ENCODE measurements around the gene TTLL9.

The TTLL9 gene

GRCh38 chr20:31844737-31845299 is 25.6 kb upstream of the TTLL9 start:
- Mint-ChIP-seq H3K4me1 (no peaks in the 10 kb centered on the region), H3K36me3 (no peaks in the 10 kb centered on the region), H3K4me3 (no peak overlapping the region), H3K27ac (no peak overlapping the region), H3K9me3 (no peaks in the 10 kb centered on the region), H3K27me3 (peaks cover 5% of the 10 kb centered on the region)

GRCh38 chr20:31845300-31845863 is 25.1 kb upstream of the TTLL9 start, which contains the start of gene FOXS1:
FOXS1 (minus strand) TSS chr20:31845604; CDS start chr20:31845542, 62 bp downstream.
- no peak within 1 kb of the TSS for H3K4me3 Mint-ChIP-seq
- H3K36me3 Mint-ChIP-seq: no peaks in the 10 kb centered on the region
- no peaks in the 10 kb centered on the region for H3K4me1 Mint-ChIP-seq
- no peaks in the 10 kb centered on the region for H3K9me3 Mint-ChIP-seq
- H3K27ac Mint-ChIP-seq: no peak within 1 kb of the TSS
- peaks cover 5% of the 10 kb centered on the region for H3K27me3 Mint-ChIP-seq

- peaks cover 11% of the 10 kb centered on the region for H3K27me3 Mint-ChIP-seq
- no peak overlapping the region for H3K4me3 Mint-ChIP-seq
- H3K9me3 Mint-ChIP-seq: no peaks in the 10 kb centered on the region
- no peaks in the 10 kb centered on the region for H3K36me3 Mint-ChIP-seq
- no peak overlapping the region for H3K27ac Mint-ChIP-seq
- H3K4me1 Mint-ChIP-seq: no peaks in the 10 kb centered on the region
Measured at GRCh38 chr20:31846793-31847138, 23.7 kb upstream of the TTLL9 start.

- no peak overlapping the region for H3K4me3 Mint-ChIP-seq
- peaks cover 11% of the 10 kb centered on the region for H3K27me3 Mint-ChIP-seq
- no peak overlapping the region for H3K27ac Mint-ChIP-seq
- no peaks in the 10 kb centered on the region for H3K9me3 Mint-ChIP-seq
- H3K4me1 Mint-ChIP-seq: no peaks in the 10 kb centered on the region
- no peaks in the 10 kb centered on the region for H3K36me3 Mint-ChIP-seq
Measured at GRCh38 chr20:31848088-31848999, 22.1 kb upstream of the TTLL9 start.

- Mint-ChIP-seq H3K36me3 (no peaks in the 10 kb centered on the region), H3K4me1 (no peaks in the 10 kb centered on the region), H3K9me3 (no peaks in the 10 kb centered on the region), H3K27me3 (peaks cover 11% of the 10 kb centered on the region), H3K27ac (no peak overlapping the region), H3K4me3 (no peak overlapping the region)
Measured at GRCh38 chr20:31849306-31849930, 21.0 kb upstream of the TTLL9 start.

GRCh38 chr20:31851240-31851955 is 19.0 kb upstream of the TTLL9 start:
- Mint-ChIP-seq H3K36me3 (no peaks in the 10 kb centered on the region), H3K9me3 (no peaks in the 10 kb centered on the region), H3K27me3 (peaks cover 11% of the 10 kb centered on the region), H3K4me1 (no peaks in the 10 kb centered on the region), H3K4me3 (no peak overlapping the region), H3K27ac (no peak overlapping the region)

- Mint-ChIP-seq H3K4me3 (no peak overlapping the region), H3K9me3 (no peaks in the 10 kb centered on the region), H3K27me3 (peaks cover 16% of the 10 kb centered on the region), H3K27ac (no peak overlapping the region), H3K4me1 (no peaks in the 10 kb centered on the region), H3K36me3 (no peaks in the 10 kb centered on the region)
Measured at GRCh38 chr20:31853481-31853880, 17.0 kb upstream of the TTLL9 start.

GRCh38 chr20:31856516-31856915 is 13.9 kb upstream of the TTLL9 start:
- no peak overlapping the region for H3K27ac Mint-ChIP-seq
- no peaks in the 10 kb centered on the region for H3K9me3 Mint-ChIP-seq
- no peak overlapping the region for H3K4me3 Mint-ChIP-seq
- H3K4me1 Mint-ChIP-seq: peaks cover 5% of the 10 kb centered on the region
- no peaks in the 10 kb centered on the region for H3K36me3 Mint-ChIP-seq
- H3K27me3 Mint-ChIP-seq: peaks cover 15% of the 10 kb centered on the region

- peaks cover 19% of the 10 kb centered on the region for H3K27me3 Mint-ChIP-seq
- H3K27ac Mint-ChIP-seq: no peak overlapping the region
- H3K36me3 Mint-ChIP-seq: no peaks in the 10 kb centered on the region
- peaks cover 10% of the 10 kb centered on the region for H3K4me1 Mint-ChIP-seq
- H3K9me3 Mint-ChIP-seq: no peaks in the 10 kb centered on the region
- H3K4me3 Mint-ChIP-seq: no peak overlapping the region
Measured at GRCh38 chr20:31857861-31858759, 12.3 kb upstream of the TTLL9 start.

- Mint-ChIP-seq H3K27ac (no peak overlapping the region), H3K4me3 (no peak overlapping the region), H3K9me3 (no peaks in the 10 kb centered on the region), H3K36me3 (no peaks in the 10 kb centered on the region), H3K4me1 (peaks cover 10% of the 10 kb centered on the region), H3K27me3 (peaks cover 19% of the 10 kb centered on the region)
Measured at GRCh38 chr20:31858760-31859083, 11.7 kb upstream of the TTLL9 start.

GRCh38 chr20:31859266-31859997 is 11.0 kb upstream of the TTLL9 start:
- H3K4me3 Mint-ChIP-seq: no peak overlapping the region
- no peaks in the 10 kb centered on the region for H3K36me3 Mint-ChIP-seq
- H3K27ac Mint-ChIP-seq: no peak overlapping the region
- no peaks in the 10 kb centered on the region for H3K9me3 Mint-ChIP-seq
- peaks cover 19% of the 10 kb centered on the region for H3K27me3 Mint-ChIP-seq
- peaks cover 10% of the 10 kb centered on the region for H3K4me1 Mint-ChIP-seq

GRCh38 chr20:31859998-31860380 is 10.4 kb upstream of the TTLL9 start:
- Mint-ChIP-seq H3K27me3 (peaks cover 19% of the 10 kb centered on the region), H3K9me3 (no peaks in the 10 kb centered on the region), H3K4me1 (peaks cover 10% of the 10 kb centered on the region), H3K36me3 (no peaks in the 10 kb centered on the region), H3K27ac (no peak overlapping the region), H3K4me3 (no peak overlapping the region)

- Mint-ChIP-seq H3K27ac (no peak overlapping the region), H3K9me3 (no peaks in the 10 kb centered on the region), H3K27me3 (peaks cover 19% of the 10 kb centered on the region), H3K4me1 (peaks cover 10% of the 10 kb centered on the region), H3K36me3 (no peaks in the 10 kb centered on the region), H3K4me3 (peak overlapping the region; percentile 19)
Measured at GRCh38 chr20:31860390-31861134, 9.9 kb upstream of the TTLL9 start.

GRCh38 chr20:31861135-31861384 is 9.4 kb upstream of the TTLL9 start:
- Mint-ChIP-seq H3K36me3 (no peaks in the 10 kb centered on the region), H3K4me3 (peak overlapping the region; percentile 19), H3K4me1 (peaks cover 10% of the 10 kb centered on the region), H3K27ac (no peak overlapping the region), H3K27me3 (peaks cover 19% of the 10 kb centered on the region), H3K9me3 (no peaks in the 10 kb centered on the region)

Data from activated naive CD4-positive, alpha-beta T cell treated with anti-CD3 and anti-CD28 coated beads, Interleukin-2, amount 50 U/mL, for 24 hours (primary cell).